DND-41 (cell line): ENCODE measurements around the gene NLGN1.

Source experiments
- ATAC-seq: fragments of 200-7000 bp; cut with Tn5 transposase; 3 replicates; pipeline ENCODE4 v1.9.1; 2021; ENCODE audit warnings: low read depth; ENCODE audit not compliant: insufficient read depth
- DNase-seq: peaks from one replicate; pipeline ENCODE4 v3.0.0-alpha.2; 2020
- H2AFZ ChIP-seq: 2 replicates; pipeline ENCODE4 v1.6.0; 2012; ENCODE audit warnings: low read depth, low read length
- H3K27ac ChIP-seq: 2 replicates; pipeline ENCODE4 v1.5.1; 2012; ENCODE audit warnings: low read length, inconsistent platforms
- H3K27me3 ChIP-seq: fragments of 200-600 bp; sonication (generic); 2 replicates; pipeline ENCODE4 v1.6.0; 2012; ENCODE audit warnings: low read length, mild to moderate bottlenecking, inconsistent platforms; ENCODE audit not compliant: insufficient read depth, poor library complexity
- H3K36me3 ChIP-seq: 2 replicates; pipeline ENCODE4 v1.5.1; 2012; ENCODE audit warnings: low read length, inconsistent platforms; ENCODE audit not compliant: insufficient read depth
- H3K4me1 ChIP-seq: 2 replicates; pipeline ENCODE4 v1.5.1; 2012; ENCODE audit warnings: mild to moderate bottlenecking, low read length; ENCODE audit not compliant: insufficient read depth
- H3K4me2 ChIP-seq: 2 replicates; pipeline ENCODE4 v1.6.0; 2012; ENCODE audit warnings: mild to moderate bottlenecking, moderate library complexity, low read length, inconsistent platforms; ENCODE audit not compliant: insufficient read depth
- H3K4me3 ChIP-seq, 2 experiments: fragments of 200-600 bp in 1 of 2; shearing (Covaris generic) in 1 of 2; 2 replicates each; pipeline ENCODE4 v1.5.1; 2012 to 2016; ENCODE audit warnings: inconsistent platforms in 2 of 2, low read length in 2 of 2, mild to moderate bottlenecking in 2 of 2, low read depth in 1 of 2, moderate library complexity in 1 of 2
- H3K79me2 ChIP-seq: 2 replicates; pipeline ENCODE4 v1.6.0; 2012; ENCODE audit warnings: low read length, inconsistent platforms; ENCODE audit not compliant: insufficient read depth
- H3K9ac ChIP-seq: 2 replicates; pipeline ENCODE4 v1.6.0; 2012; ENCODE audit warnings: low read depth, mild to moderate bottlenecking, inconsistent platforms, low read length, moderate library complexity
- H3K9me3 ChIP-seq: 2 replicates; pipeline ENCODE4 v1.5.1; 2012; ENCODE audit warnings: low read length, moderate library complexity, mild to moderate bottlenecking, inconsistent platforms; ENCODE audit not compliant: insufficient read depth, severe bottlenecking
- H4K20me1 ChIP-seq: 2 replicates; pipeline ENCODE4 v1.6.0; 2012; ENCODE audit warnings: low read length; ENCODE audit not compliant: insufficient read depth
- CTCF ChIP-seq: IDR thresholded peaks from 2 replicates; pipeline ENCODE4 v1.5.1; 2012; ENCODE audit warnings: borderline replicate concordance, low read length, moderate library complexity, mild to moderate bottlenecking; ENCODE audit not compliant: poor library complexity, severe bottlenecking; ENCODE audit errors: extremely low read depth
- EZH2 ChIP-seq: IDR thresholded peaks from 3 replicates; pipeline ENCODE4 v1.6.1; 2012; ENCODE audit warnings: borderline replicate concordance, low read depth, mild to moderate bottlenecking, moderate library complexity, low read length, inconsistent platforms; ENCODE audit not compliant: severe bottlenecking

The NLGN1 gene

GRCh38 chr3:173552526-173552925 lies 155.0 kb downstream of the NLGN1 start:
- H3K36me3 ChIP-seq = no peaks in the 10 kb centered on the region
- DNase-seq (no peak), ATAC-seq (no peak)
- H3K4me1 ChIP-seq = no peaks in the 10 kb centered on the region
- no peak overlapping the region for H3K4me3 ChIP-seq
- H3K27ac ChIP-seq = no peak overlapping the region
- no peak overlapping the region for H3K9ac ChIP-seq
- H3K9me3 ChIP-seq = no peaks in the 10 kb centered on the region
- H2AFZ ChIP-seq = no peak overlapping the region; the same call in 1 of the 2 replicates
- no peaks in the 10 kb centered on the region for H3K27me3 ChIP-seq
- H3K4me2 ChIP-seq = no peak overlapping the region
- H3K79me2 ChIP-seq = no peaks in the 10 kb centered on the region
- TF ChIP-seq CTCF (no peak), EZH2 (no peak)
- no peaks in the 10 kb centered on the region for H4K20me1 ChIP-seq

- Histone ChIP-seq H3K9me3 (no peaks in the 10 kb centered on the region), H3K36me3 (no peaks in the 10 kb centered on the region), H3K4me3 (no peak overlapping the region), H2AFZ (no peak overlapping the region), H4K20me1 (no peaks in the 10 kb centered on the region), H3K79me2 (no peaks in the 10 kb centered on the region), H3K9ac (no peak overlapping the region), H3K4me2 (no peak overlapping the region), H3K4me1 (no peaks in the 10 kb centered on the region), H3K27ac (no peak overlapping the region), H3K27me3 (no peaks in the 10 kb centered on the region)
- ATAC-seq (no peak), DNase-seq (no peak)
- peak; percentile 56 for TF ChIP-seq CTCF
- no peak for TF ChIP-seq EZH2
Measured at GRCh38 chr3:173553635-173554280, 156.2 kb downstream of the NLGN1 start.

GRCh38 chr3:173556546-173556945 lies 159.0 kb downstream of the NLGN1 start:
- TF ChIP-seq CTCF = no peak
- TF ChIP-seq EZH2 = no peak
- H3K36me3 ChIP-seq = no peaks in the 10 kb centered on the region
- no peaks in the 10 kb centered on the region for H3K27me3 ChIP-seq
- ATAC-seq (no peak), DNase-seq (no peak)
- no peak overlapping the region for H2AFZ ChIP-seq
- H3K27ac ChIP-seq = no peak overlapping the region
- no peaks in the 10 kb centered on the region for H4K20me1 ChIP-seq
- H3K79me2 ChIP-seq = no peaks in the 10 kb centered on the region
- no peak overlapping the region for H3K9ac ChIP-seq
- no peaks in the 10 kb centered on the region for H3K9me3 ChIP-seq
- no peak overlapping the region for H3K4me3 ChIP-seq
- no peak overlapping the region for H3K4me2 ChIP-seq
- H3K4me1 ChIP-seq = no peaks in the 10 kb centered on the region

- Histone ChIP-seq H3K79me2 (no peaks in the 10 kb centered on the region), H4K20me1 (no peaks in the 10 kb centered on the region), H3K9me3 (no peaks in the 10 kb centered on the region), H3K4me1 (no peaks in the 10 kb centered on the region), H3K4me2 (no peak overlapping the region), H3K27ac (no peak overlapping the region), H3K36me3 (no peaks in the 10 kb centered on the region), H3K9ac (no peak overlapping the region), H3K4me3 (no peak overlapping the region), H3K27me3 (no peaks in the 10 kb centered on the region), H2AFZ (no peak overlapping the region)
- DNase-seq (no peak), ATAC-seq (no peak)
- no peak for TF ChIP-seq CTCF
- no peak for TF ChIP-seq EZH2
Measured at GRCh38 chr3:173567997-173568396, 170.5 kb downstream of the NLGN1 start.
